GM12873 (cell line): ENCODE data around the gene KDM3B.

ENCODE experiments used
- CTCF ChIP-seq: IDR thresholded peaks from 2 replicates; pipeline ENCODE4 v1.5.1; 2012; ENCODE audit warnings: low read depth, mild to moderate bottlenecking, moderate library complexity, low read length, control low read depth; ENCODE audit not compliant: insufficient read depth; ENCODE audit errors: missing control alignments

The KDM3B gene

GRCh38 chr5:138439477-138440158 is 87.1 kb downstream of the KDM3B start:
- no peak for TF ChIP-seq CTCF

GRCh38 chr5:138440159-138441073 is 87.9 kb downstream of the KDM3B start:
- no peak for TF ChIP-seq CTCF

GRCh38 chr5:138441221-138441620 is 88.7 kb downstream of the KDM3B start:
- TF ChIP-seq CTCF = no peak

GRCh38 chr5:138444078-138444773 is 91.7 kb downstream of the KDM3B start:
- no peak for TF ChIP-seq CTCF

GRCh38 chr5:138444774-138445546 is 92.5 kb downstream of the KDM3B start:
- TF ChIP-seq CTCF = no peak

DNA sequence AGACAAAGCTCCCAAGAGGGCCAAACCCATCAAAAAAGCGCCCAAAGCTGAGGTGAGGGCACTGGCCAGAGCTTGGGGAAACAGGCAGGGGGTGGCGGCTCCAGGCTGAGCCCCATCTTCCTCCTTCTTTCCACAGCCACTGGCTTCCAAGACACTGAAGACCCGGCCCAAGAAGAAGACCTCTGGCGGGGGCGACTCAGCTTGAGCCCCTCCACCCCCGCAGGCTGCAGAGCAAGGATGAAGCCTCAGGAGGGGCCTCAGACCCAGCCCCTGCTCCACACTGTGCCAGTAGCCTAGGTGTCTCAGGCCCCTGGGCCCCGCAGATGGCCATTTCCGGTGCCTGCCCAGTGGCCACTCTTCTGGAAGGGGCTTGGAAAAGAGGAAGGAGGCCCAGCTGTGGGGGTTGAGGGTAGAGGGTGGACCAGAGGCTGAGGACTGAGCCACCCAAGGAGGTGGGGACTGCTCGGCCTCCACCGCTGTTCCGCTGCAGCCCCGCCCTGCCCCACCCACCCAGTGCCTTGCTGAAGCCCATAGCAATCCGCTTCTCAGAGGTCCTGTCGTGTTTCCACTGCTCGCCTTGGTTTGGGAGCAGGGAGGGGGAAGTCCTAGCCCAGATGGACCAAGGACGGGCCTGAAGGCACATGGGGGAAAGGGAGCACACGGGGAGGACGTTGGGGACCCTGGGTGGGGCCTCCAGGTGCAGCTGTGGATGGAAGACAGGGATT is 93.2 kb downstream of the KDM3B start:
- TF ChIP-seq CTCF = no peak
